Stimulated activated CD8-positive, alpha-beta memory T cell treated with anti-CD3 and anti-CD28 coated beads, Interleukin-15, amount 100 ng/mL, for 24 hours (primary cell): Measurements from ENCODE around the gene MKX.

Experiments used
- DNase-seq: peaks from one replicate; pipeline ENCODE4 v3.0.0-alpha.2; 2020; ENCODE audit warnings: low read depth

Gene MKX

GRCh38 chr10:27742195-27743011 is 3.2 kb downstream of the MKX start:
- peak; percentile 59 for DNase-seq

GRCh38 chr10:27741173-27742091 is 4.2 kb downstream of the MKX start:
- DNase-seq = no peak

GRCh38 chr10:27736396-27736795 is 9.2 kb downstream of the MKX start:
- no peak for DNase-seq

DNA sequence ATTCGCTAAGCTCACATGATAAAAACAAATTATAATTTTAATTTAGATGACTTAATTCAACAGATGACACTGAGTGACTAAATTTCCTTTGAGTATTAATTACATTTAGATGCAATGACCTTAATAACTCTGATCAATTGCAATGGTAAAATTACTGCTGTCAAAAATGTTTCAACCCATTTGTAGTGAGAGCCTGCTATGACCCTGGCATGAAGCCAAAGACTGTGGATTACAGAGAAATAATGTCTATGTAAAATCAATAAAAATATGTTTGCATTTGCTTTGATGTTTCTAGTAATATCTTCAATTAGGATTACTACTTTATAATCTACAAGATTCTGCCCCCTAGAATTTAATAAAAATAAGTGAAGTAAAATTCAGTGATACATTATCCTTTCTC is 15.6 kb downstream of the MKX start:
- no peak for DNase-seq

DNA sequence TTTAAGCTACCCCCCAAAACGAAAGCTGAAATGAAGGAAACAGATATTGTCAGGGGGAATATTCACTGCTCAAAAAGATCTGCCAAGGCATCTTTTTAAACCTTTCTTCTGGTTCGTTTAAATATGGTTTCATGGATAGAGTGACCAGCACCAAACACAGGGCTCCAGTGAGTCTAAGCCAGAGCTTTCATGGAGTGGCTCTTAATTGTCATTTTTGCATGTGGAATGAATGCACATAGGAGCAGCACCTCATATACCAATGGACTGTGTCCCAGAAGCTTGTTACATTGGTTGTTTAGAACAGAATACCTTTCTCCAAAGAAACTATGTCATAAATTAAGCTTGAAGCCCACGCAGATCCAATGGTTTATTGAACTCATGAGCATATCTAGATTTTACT is 17.3 kb downstream of the MKX start:
- no peak for DNase-seq

DNA sequence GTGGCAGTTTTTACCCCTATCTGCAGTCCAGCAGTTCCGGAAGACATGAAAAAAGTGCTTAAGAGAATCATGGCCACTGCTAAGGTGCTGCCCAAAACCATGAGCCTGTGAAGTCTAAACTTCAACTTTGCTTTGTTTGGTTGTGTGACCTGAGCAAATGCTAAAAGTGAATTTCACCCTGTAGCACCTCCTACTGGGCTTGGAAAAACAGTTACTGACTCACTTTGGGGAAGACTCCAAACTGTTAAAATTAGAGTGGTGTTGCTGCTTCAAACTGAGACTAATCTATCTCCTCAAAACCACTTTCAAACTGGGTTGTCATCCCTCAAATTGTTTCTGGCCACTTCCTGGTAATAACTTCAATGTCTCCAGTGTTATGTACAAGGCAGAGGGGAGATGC is 21.3 kb downstream of the MKX start:
- no peak for DNase-seq

DNA sequence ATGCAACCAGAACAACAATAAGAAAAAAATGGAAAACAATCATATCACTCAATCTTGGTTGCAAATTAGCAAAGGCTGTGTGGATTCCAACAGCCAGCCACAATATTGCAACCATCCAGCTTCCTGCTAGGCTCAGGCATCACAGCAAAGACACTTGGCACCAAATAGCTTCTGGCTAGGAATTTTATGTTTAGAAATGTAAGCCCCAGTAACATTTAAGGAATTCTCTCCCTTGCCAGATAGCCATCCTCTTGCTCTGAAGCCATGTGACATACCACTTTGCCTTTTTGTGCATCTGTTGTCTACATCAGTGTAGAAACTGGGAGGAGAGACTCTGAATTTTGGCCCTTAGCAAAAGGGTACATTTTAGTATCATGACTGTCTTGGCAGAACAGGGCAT is 22.2 kb downstream of the MKX start:
- DNase-seq = no peak

- DNase-seq = no peak
These were observed 25.1 kb downstream of the MKX start for GRCh38 chr10:27720529-27720928.

DNA sequence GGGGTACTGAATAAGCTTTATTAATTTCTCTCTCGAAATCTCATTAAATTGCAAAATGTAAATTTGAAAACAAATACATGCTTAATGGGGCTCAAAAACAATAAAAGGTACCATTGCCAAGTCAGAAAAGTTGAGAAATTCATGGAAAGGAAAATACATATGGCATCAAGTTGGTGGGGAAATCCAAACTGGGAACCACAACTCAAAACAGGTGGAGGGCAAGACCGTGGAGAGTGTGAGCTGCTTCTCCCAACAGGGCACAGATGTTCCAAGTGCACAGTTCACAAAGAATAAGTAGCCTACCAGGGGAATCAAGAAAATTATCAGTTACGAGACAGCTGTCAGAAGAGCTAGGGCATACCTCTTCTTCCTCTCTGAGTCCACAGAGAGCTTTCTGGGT is 26.6 kb downstream of the MKX start:
- DNase-seq = no peak

GRCh38 chr10:27717861-27718260 is 27.8 kb downstream of the MKX start:
- DNase-seq = no peak

DNA sequence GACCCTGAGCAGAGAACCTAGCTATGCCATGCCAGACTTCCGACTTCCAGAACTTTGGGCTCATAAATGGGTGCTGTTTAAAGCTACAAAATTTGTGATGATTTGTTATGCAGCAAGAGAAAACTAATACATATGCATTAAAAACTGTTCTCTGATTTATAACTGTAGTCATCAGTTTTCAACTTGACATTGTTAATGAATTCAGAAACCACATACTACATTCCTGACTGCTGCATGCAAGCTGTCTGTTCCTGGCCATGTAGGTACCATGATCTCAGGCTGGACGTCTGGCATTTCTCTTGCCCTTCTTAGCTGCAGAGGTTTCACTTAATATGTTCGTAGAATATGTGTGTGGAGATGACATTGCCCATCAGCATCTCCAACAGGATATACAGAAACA is 28.4 kb downstream of the MKX start:
- DNase-seq = no peak

DNA sequence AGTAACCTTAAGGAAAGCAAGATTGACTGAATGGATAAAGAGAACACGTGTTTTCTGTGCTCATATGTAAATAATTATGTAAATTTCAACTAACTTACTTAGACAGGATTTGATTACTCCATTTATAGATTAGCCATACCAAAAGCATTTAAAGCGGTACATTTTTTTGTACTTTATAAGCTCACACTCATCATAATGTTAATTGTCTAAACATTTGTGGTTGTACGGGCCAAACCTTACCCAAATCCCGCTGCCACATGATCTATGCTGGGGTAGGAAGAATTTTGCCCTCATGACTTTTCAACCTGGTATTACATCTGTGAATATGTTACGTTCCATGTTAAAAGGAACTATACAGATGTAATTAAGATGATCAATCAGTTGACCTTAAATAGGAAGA is 29.1 kb downstream of the MKX start:
- no peak for DNase-seq

- DNase-seq = no peak
These were observed 30.1 kb downstream of the MKX start for GRCh38 chr10:27715505-27715904.

GRCh38 chr10:27714349-27714748 is 31.3 kb downstream of the MKX start:
- DNase-seq = no peak

GRCh38 chr10:27713941-27714340 is 31.7 kb downstream of the MKX start:
- no peak for DNase-seq

DNA sequence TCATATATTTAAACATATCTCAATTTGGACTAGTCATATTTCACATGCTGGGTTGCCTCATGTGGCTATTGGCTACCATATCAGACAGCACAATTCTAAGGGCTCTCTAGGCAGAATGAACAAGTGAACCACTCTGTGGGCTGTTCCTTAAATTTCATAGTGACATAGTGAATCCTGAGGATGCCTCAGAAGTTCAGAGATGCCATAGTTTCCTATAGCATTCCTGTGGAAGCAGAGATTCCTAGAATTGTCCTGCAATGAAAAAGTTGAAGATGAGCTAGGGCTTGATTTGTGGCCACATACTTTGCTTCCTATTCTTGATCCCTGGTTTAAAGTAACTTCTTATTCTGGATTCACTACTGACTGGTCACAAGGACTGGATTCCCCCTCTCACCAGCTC is 35.6 kb downstream of the MKX start:
- no peak for DNase-seq

- no peak for DNase-seq
These were observed 36.3 kb downstream of the MKX start for GRCh38 chr10:27709304-27709703.

GRCh38 chr10:27701938-27702537 is 43.6 kb downstream of the MKX start:
- DNase-seq = no peak

DNA sequence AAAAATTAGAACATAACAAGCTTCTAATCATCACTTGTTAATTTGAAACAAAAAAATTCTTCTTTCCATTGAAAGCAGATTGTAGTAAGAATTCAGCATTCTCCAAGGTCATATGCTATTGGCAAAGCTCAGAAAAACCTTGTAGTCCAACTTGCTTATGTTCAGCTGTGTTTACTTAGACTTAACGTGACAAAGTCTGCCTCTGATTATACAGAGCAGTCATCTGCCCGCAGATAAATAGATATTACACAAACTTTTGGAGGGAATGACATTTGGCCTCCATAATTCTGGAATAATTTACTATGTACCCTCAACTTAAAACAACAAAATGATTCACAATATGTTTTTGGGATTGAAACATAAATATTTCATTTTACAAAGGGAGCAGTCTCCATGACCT is 45.8 kb downstream of the MKX start:
- no peak for DNase-seq

DNA sequence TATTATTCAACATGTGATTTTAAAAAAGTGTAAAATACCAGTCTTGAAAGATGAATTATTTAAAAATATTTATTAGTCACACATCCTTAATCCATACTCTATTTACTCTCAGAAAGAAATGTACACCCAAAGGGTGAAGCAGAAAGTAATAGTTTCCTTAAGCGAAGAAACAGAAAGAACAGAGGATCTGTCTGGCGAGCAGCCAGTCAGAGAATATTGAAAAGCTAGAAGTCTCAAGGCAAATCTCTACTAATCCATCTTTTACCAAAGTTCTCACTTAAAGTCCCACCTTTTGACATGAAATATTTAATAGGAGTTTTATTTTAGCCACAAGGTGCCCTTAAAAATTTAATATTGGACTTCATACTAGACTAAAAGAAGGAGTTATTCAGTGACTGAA is 46.7 kb downstream of the MKX start:
- no peak for DNase-seq

- DNase-seq = no peak
These were observed 49.2 kb downstream of the MKX start for GRCh38 chr10:27696466-27696865.

DNA sequence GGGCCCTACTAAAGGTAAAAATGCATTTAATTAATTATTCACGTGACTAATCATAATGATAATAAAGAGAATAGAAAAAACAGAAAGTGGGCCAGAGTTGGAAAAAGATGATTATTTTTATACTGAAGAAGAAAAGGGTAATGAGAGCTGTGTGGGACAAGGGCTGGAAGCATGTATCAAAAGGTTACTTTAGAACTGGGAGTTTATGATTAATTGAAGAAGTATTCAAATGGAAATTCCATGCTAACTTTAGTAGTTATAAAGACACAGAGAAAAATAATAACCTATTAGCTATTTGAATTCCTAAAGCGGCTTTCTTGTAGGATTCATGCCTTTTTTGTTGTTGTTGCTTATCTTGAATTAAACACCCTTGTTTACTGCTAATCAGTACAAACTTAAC is 49.9 kb downstream of the MKX start:
- no peak for DNase-seq

DNA sequence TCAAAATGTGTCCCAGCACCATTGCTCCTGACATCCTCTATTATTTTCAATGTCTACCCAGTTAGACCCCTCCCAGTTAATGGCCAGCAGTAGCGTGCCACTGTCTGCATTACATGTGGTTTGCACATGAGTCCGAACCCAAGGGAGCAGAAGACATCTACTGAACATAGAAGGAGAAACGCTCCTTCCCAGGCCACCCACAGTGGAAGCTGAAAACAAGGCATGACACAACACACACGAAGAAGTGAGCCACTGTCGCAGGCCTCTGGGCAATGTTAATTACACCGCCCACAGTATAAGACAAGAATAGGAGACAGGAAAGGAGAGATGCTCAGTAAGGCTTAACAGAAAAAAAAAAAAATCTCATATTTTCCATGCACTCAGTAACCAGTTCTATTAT is 50.5 kb downstream of the MKX start:
- DNase-seq = no peak
